GM18858 (cell line): ENCODE results near the gene DSG3.

Source experiments
- ATAC-seq: cut with Tn5 transposase; IDR thresholded peaks from one replicate; pipeline ENCODE4 v1.9.1; 2021; ENCODE audit not compliant: unreplicated experiment

DSG3 gene

GRCh38 chr18:31447530-31448191, at the start of gene DSG3:
Gene DSG3, plus strand, starts transcription at chr18:31447741. Its CDS starts 137 bp downstream, at chr18:31447878.
- ATAC-seq: no peak

GRCh38 chr18:31398191-31398590, 49.4 kb upstream of the DSG3 start:
- no peak for ATAC-seq

- no peak for ATAC-seq
These were observed 48.1 kb upstream of the DSG3 start for GRCh38 chr18:31399306-31400032.

GRCh38 chr18:31401156-31402025, 46.1 kb upstream of the DSG3 start:
- ATAC-seq: no peak

DNA sequence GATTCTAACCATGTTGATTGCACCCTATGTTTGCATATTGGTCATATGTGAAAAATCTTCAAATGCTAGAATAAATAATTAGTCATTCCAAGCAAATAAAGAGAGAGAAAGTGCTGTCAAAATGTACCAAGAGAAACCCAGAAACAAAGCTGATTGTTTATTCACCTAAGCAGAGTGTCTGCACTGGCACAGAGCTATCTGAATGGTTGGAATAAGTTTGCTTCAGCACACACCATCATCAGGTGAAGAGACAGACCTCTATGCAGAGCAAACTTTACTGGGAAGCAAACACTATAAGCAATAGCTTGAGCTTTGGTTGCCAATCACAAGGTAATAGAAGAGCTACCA, 45.5 kb upstream of the DSG3 start:
- no peak for ATAC-seq

GRCh38 chr18:31403409-31403808, 44.1 kb upstream of the DSG3 start:
- no peak for ATAC-seq

- ATAC-seq: no peak
These were observed 39.9 kb upstream of the DSG3 start for GRCh38 chr18:31407649-31408048.

DNA sequence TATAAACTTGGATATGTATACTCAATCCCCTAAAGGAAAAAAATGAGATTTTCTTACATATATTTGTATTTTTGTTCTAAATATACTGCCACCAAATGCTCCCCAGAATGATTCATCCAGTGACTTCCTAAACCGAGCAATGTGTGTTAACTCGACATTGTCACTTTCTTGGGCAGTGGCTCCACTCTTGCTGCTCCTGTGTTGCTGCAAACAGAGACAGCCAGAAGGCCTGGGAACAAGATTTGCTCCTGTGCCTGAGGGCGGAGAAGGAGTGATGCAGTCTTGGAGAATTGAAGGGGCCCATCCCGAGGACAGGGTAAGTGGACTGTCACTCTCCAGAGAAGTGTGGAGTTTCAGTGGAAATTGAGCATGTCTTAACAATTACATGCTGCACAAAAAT, 38.3 kb upstream of the DSG3 start:
- ATAC-seq: no peak

DNA sequence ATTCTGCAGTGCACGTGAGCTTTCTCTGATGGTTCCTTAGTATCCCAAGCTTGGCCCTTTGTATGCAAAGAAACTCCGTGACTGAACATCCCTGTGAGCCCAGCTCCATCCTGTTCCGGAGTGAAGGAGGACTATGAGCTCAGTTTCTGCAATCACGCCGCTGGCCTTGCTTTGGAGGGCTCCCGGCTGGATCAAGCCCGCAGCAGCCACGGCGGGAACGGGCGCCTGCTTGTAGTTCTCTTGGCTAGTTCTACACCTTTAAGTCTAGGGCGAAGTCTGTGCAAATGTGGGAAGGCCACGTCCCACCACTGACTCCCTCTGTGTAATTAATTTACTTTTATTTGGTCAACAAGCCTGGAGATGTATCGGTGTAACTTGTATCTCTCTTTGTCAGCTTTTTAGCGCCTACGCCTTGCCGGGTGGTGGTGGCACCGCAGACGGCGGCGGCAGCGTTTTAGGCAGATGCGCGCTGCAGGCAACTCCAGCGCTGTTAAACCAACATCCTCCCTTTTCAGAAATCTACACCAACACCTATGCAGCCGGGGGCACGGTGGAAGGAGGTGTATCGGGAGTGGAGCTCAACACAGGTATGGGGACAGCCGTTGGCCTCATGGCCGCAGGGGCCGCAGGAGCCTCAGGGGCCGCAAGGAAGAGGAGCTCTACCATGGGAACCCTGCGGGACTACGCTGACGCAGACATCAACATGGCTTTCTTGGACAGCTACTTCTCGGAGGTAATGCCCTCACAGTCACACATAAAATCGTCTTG, 36.6 kb upstream of the DSG3 start:
- no peak for ATAC-seq

DNA sequence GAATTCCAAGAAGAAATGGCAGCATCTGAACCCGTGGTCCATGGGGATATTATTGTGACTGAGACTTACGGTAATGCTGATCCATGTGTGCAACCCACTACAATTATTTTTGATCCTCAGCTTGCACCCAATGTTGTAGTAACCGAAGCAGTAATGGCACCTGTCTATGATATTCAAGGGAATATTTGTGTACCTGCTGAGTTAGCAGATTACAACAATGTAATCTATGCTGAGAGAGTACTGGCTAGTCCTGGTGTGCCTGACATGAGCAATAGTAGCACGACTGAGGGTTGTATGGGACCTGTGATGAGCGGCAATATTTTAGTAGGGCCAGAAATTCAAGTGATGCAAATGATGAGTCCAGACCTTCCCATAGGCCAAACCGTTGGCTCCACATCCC, 34.4 kb upstream of the DSG3 start:
- no peak for ATAC-seq

GRCh38 chr18:31417850-31418249, 29.7 kb upstream of the DSG3 start:
- ATAC-seq: no peak

DNA sequence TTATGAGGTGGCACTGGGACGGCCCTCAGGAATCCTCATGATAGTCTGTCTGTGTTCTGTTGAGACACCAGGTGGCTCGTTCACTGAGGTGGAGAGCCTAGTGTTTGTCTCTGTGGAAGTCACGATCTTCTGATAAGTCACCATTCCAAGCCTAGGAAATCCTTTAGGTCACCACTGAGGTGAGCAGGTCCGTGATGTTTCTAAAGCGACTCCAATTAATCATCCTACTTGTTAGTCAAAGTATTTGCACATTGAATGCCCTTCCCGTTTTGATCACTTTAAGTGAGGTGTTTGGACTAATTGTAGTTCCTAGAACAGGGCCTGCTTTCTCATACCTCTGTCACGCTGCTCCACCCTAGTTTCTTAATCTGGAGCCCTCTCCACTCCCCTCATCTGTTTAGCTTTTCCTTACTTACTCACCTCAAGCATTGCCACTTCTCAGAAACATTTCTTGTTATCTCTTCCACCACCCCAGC, 28.0 kb upstream of the DSG3 start:
- ATAC-seq: no peak

DNA sequence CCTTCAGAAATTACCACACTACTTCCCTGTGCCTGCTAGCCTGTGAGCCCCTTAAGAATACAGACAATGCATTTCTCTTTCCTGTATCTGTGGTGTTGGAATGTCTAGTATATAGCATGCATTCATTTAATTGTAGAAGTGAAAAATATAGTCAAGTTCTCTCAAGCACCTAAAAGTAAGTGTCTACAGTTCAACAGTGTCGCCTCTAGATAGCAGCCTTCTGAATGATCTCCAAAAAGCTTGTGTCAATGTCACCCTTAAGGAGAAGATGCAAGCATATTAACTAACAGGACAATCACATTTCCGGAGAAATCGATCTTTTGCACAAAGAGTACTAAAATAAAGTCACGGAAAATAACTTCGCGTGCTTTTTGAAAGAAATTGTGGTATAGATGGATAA, 27.5 kb upstream of the DSG3 start:
- no peak for ATAC-seq

GRCh38 chr18:31420524-31420923, 27.0 kb upstream of the DSG3 start:
- ATAC-seq: no peak

DNA sequence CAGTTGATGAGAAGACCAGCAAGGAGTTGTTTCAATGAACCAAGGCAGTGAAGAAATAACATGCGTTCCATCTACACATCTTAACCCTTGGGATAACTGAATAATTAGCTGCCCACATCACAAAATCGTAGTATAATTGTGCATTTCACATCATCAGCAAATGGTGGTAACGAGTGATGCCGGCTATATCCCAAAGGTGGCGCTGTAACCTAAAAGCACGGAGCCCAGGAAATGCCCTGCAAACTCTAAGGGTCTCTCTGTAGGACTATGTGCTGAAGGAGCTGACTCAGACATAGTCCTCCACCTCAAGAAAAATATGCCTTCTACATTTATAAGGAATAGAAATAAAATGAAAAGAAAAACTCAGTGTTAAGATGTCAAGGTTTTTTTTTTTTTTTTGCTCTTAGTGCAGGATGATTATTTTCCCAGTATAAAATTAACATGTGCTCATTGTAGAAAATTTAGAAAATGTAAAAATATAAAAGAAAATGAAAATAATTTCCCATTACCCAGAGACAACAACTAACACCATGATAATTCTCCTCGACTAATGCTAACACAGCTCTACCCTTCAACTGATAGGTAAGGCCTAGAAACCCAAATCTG, 23.1 kb upstream of the DSG3 start:
- peak; percentile 66 for ATAC-seq

DNA sequence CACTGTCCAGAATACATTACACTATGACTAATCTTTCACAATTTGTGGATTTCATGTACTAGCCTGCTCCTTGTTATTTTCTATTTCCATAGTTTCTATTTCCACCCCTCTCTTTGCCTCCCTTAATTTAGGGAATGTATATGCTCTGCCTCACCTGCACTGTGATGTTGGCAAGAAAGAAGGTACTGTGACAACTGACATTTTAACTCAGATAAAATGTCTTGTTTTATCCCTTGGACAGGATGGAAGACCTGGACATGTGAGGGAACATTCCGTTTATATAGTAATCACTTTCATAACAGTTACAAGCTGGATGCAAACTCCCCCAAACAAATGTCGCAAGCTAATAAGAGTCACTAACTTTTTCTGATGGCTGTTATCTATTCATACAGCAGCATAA, 21.5 kb upstream of the DSG3 start:
- ATAC-seq: no peak

DNA sequence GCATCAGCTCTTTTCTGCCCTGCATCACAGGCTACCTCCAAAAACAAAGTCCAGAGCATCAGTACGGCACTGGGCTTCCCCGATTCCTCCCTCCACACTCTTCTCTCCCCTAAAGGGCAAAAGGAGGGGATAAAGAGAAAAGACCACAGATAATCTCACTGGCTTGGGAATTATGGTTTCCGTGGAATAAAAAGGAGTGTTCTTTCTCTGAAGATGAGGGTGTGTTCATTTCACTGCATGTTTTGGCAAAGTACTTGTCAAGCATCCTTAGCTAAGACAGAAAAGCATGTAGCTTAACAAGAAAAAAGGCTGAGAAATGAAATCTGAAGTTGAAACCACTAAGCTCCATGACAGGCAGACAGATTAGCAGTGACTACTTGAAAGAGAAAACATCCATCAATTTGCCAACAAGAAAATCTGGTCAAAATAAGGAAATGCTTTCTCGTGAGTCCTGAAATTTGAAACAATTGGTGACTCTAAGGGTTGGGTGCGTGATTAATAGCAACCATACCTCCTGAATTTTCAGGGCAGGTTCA, 20.6 kb upstream of the DSG3 start:
- ATAC-seq: no peak

- no peak for ATAC-seq
These were observed 19.3 kb upstream of the DSG3 start for GRCh38 chr18:31428211-31428610.

DNA sequence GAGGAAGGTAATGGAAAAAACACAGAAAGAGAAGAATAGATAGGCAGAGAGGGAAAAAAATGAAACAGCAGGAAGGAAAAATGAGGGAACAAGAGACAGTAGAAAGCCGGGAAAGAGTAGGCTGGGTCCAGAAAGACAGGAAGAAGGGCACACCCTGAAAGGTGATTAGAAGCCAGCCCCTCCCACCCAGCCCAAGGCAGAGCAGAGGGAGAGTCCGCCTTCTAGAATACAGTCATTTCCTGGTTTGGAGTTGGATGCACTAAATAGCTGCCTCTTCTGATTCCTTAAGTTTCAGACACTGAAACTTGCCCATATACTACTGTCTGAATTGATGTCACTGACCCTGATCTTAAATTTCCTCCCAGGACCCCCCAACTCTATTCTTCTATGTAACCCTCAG, 17.9 kb upstream of the DSG3 start:
- ATAC-seq: no peak

DNA sequence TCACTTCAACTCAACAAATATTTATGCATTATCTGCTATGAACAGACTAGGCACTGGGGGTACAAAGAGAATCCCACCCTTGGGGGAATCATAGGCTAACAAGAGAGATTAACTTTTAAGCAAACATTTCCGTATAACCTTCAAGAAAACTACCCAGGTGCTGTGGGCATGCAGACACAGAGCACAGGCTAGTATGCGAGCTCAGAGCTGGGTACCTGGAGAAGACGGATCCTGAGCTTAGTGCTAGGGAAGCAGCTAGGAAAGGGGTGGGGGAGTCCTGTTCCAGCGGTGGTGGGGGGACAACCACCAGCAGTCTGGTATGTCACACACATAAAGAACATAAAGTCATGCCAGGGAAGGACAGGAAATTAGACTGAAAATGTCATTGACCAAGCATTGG, 17.5 kb upstream of the DSG3 start:
- ATAC-seq: no peak
